ENCODE results near the gene PRRX2. TPM values are rescaled to one million over a fixed set of nuclear protein-coding genes. Genes with fewer than 3 reads are reported as not detected.

PRRX2 gene
- not detected in 2 replicates for total RNA-seq (2014; rRNA removed; shearing (Covaris generic))

- no peak for DNase-seq (ENCODE audit: low read depth)
These were observed at the start of gene PRRX2 for GRCh38 chr9:129665389-129665775. Gene PRRX2, plus strand, starts transcription at chr9:129665647. Its CDS starts 221 bp downstream, at chr9:129665868.

GRCh38 chr9:129617167-129617566, 48.3 kb upstream of the PRRX2 start:
- DNase-seq (ENCODE audit: low read depth): peak; percentile 62

- DNase-seq (ENCODE audit: low read depth): peak; percentile 44
These were observed 45.4 kb upstream of the PRRX2 start for GRCh38 chr9:129619787-129620668.

- DNase-seq (ENCODE audit: low read depth): no peak
These were observed 44.7 kb upstream of the PRRX2 start, which contains the start of gene C9orf50 for GRCh38 chr9:129620669-129621295. Gene C9orf50, minus strand, starts transcription at chr9:129621101. Its CDS starts 527 bp downstream, at chr9:129620574.

- no peak for DNase-seq (ENCODE audit: low read depth)
These were observed 42.1 kb upstream of the PRRX2 start for GRCh38 chr9:129623331-129623730.

GRCh38 chr9:129624168-129624759, 41.2 kb upstream of the PRRX2 start:
- peak; percentile 46 for DNase-seq (ENCODE audit: low read depth)

GRCh38 chr9:129624947-129625346, 40.5 kb upstream of the PRRX2 start:
- DNase-seq (ENCODE audit: low read depth): peak; percentile 43

- peak; percentile 75 for DNase-seq (ENCODE audit: low read depth)
These were observed 39.3 kb upstream of the PRRX2 start, which contains the start of gene NTMT1 for GRCh38 chr9:129626079-129626624. Gene NTMT1, plus strand, starts transcription at chr9:129626163. Its CDS starts 6,541 bp downstream, at chr9:129632704.

- DNase-seq (ENCODE audit: low read depth): peak; percentile 42
These were observed 38.7 kb upstream of the PRRX2 start for GRCh38 chr9:129626625-129627284.

GRCh38 chr9:129627556-129628440, 37.6 kb upstream of the PRRX2 start:
- DNase-seq (ENCODE audit: low read depth): no peak

GRCh38 chr9:129628709-129629108, 36.7 kb upstream of the PRRX2 start:
- no peak for DNase-seq (ENCODE audit: low read depth)

GRCh38 chr9:129629251-129629820, 36.1 kb upstream of the PRRX2 start:
- DNase-seq (ENCODE audit: low read depth): no peak

GRCh38 chr9:129630967-129631673, 34.3 kb upstream of the PRRX2 start:
- DNase-seq (ENCODE audit: low read depth): peak; percentile 87

GRCh38 chr9:129631674-129632129, 33.7 kb upstream of the PRRX2 start:
- DNase-seq (ENCODE audit: low read depth): no peak

GRCh38 chr9:129632460-129632859, 33.0 kb upstream of the PRRX2 start:
- DNase-seq (ENCODE audit: low read depth): peak; percentile 53

- no peak for DNase-seq (ENCODE audit: low read depth)
These were observed 32.2 kb upstream of the PRRX2 start for GRCh38 chr9:129633207-129633606.

GRCh38 chr9:129633848-129634247, 31.6 kb upstream of the PRRX2 start:
- DNase-seq (ENCODE audit: low read depth): no peak

- no peak for DNase-seq (ENCODE audit: low read depth)
These were observed 30.1 kb upstream of the PRRX2 start for GRCh38 chr9:129635099-129636065.
